ENCODE data around the gene CACNA1I.
"Not testable (repeated sequence)": the region's sequence is repeated elsewhere in the genome, so short reads cannot be mapped to it uniquely, and the experiment has no call there.

Gene CACNA1I

GRCh38 chr22:39724857-39725256, 154.3 kb downstream of the CACNA1I start:
- no peak for DNase-seq

- no peak for DNase-seq
These were observed 154.9 kb downstream of the CACNA1I start for GRCh38 chr22:39725351-39726035.

- DNase-seq, result no peak
These were observed 157.0 kb downstream of the CACNA1I start for GRCh38 chr22:39727541-39727940.

- DNase-seq, result no peak
These were observed 157.8 kb downstream of the CACNA1I start for GRCh38 chr22:39728236-39728860.

- DNase-seq, result no peak
These were observed 158.8 kb downstream of the CACNA1I start for GRCh38 chr22:39729141-39729934.

- DNase-seq, result no peak
These were observed 160.9 kb downstream of the CACNA1I start for GRCh38 chr22:39731481-39731880.

GRCh38 chr22:39731881-39732555, 161.5 kb downstream of the CACNA1I start:
- DNase-seq, result no peak

- no peak for DNase-seq
These were observed 162.1 kb downstream of the CACNA1I start for GRCh38 chr22:39732625-39733024.

GRCh38 chr22:39733191-39733590, 162.6 kb downstream of the CACNA1I start:
- DNase-seq, result no peak

- DNase-seq, result not testable (repeated sequence)
These were observed 163.5 kb downstream of the CACNA1I start for GRCh38 chr22:39734046-39734445.

- DNase-seq, result no peak
These were observed 164.3 kb downstream of the CACNA1I start for GRCh38 chr22:39734866-39735265.

- DNase-seq, result no peak
These were observed 165.2 kb downstream of the CACNA1I start for GRCh38 chr22:39735776-39736175.

GRCh38 chr22:39738746-39739145, 168.2 kb downstream of the CACNA1I start:
- DNase-seq, result no peak
